ENCODE measurements around the gene KRT9.

DNA sequence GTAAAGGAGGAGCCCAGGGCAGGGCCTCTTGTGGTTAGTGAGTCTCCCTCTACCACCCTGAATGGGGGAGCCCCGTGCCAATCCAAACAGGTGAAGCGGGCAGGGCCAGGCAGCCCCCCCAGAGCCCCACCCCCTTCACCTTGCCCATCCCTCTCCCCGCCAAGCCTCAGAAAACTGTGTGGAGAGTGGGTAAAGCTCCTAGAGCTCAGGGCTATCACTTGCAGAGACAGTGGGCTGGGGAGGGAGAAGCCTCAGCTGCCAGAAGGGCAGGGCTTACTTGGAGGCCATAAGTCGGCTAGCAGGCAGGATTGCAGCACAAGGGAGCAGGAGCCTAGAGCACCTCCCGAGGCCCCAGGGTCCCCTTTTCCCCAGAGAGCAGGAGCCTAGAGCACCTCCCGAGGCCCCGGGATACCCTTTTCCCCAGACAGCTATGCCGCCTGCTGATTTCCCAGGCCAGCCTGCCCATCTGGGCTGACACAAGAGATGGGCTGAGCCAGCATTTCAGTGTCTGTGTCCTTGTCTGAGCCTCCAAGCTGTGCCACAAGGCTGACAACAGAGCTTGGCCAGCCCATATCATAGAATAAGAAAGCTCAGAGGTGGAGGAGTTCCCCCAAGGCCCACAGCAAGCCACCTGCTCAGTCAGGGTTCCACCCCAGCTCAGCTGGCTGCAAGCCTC, 21.6 kb upstream of the KRT9 start:
- TF ChIP-seq POLR2A (IDR thresholded peaks at IDR 0.05; ENCODE audit: low read depth, low read length) (no peak), POLR2AphosphoS5 (IDR thresholded peaks at IDR 0.05; ENCODE audit: low read depth, low read length) (no peak), TAF1 (IDR thresholded peaks at IDR 0.05; ENCODE audit: borderline replicate concordance, low read depth, low read length) (no peak)

All from GM12892 (cell line).